Stromal cell of bone marrow (primary cell): ENCODE data around the gene ATXN1.
A peak's percentile ranks its signal among the peaks of the same experiment; 100 is the strongest.
"Not testable (repeated sequence)": the region's sequence is repeated elsewhere in the genome, so short reads cannot be mapped to it uniquely, and the experiment has no call there.

ENCODE experiments used
- DNase-seq: peaks from one replicate; pipeline ENCODE4 v3.0.0-alpha.2; 2012; ENCODE audit warnings: low read depth

Gene ATXN1

DNA sequence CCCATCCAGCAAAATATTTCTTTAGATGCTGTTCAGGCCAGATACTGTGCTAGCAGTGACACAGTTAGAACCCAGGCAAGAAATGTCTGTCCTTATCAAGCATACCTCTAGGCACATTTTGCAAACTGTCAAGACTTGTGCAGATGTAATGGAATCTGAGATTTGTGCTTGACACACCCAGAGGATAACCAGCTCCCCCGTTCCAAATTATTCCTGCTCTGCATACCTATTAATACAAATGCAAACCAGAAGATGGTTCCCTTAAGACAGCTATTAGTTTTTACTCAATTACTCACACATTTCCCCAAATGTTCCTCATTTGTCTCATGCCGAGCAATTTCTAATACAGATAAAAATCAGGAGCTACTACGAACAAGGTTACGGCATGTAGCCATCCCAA is 40.4 kb downstream of the ATXN1 start:
- no peak for DNase-seq

DNA sequence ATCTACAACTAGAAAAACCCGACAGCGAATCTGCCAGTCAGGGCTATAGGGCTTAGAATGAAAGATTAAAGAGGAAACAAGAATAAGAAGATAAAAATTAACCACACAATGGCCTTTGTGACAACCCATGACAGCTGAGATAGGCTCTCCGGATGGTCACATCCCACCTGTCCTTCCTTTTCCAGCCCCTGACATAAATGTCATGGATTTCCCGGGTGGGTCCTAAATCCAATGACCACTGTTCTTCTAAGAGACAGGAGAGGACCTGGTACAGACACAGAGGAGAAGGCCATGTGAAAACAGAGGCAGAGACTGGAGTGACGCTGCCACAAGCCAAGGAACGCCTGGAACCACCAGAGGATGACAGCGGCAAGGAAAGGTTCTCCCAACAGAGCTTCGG is 41.8 kb downstream of the ATXN1 start:
- DNase-seq, result no peak

DNA sequence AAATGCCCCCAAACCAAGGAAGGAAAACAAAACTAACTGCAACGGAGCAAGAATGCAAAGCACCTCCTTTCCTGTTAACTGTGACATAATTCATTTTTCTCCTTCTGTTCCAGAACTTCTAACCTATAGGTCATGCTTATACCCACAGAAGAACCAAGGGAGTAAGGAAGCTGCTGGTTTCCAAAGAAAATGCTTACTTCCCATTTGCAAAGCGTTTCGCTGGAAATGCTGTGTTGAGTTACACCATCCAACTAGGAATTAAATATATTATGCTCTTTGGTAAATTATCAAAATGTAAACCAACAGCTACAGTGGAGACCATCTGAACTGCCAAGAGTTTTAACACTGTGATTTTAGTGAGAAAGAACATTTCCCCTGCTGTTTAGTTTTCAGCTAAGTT is 42.9 kb downstream of the ATXN1 start:
- DNase-seq, result no peak

- no peak for DNase-seq
Measured at GRCh38 chr6:16717275-16717942, 43.9 kb downstream of the ATXN1 start.

- DNase-seq, result no peak
Measured at GRCh38 chr6:16716321-16716858, 44.9 kb downstream of the ATXN1 start.

GRCh38 chr6:16713597-16713996 is 47.7 kb downstream of the ATXN1 start:
- no peak for DNase-seq

GRCh38 chr6:16712931-16713484 is 48.3 kb downstream of the ATXN1 start:
- DNase-seq, result peak; percentile 90

DNA sequence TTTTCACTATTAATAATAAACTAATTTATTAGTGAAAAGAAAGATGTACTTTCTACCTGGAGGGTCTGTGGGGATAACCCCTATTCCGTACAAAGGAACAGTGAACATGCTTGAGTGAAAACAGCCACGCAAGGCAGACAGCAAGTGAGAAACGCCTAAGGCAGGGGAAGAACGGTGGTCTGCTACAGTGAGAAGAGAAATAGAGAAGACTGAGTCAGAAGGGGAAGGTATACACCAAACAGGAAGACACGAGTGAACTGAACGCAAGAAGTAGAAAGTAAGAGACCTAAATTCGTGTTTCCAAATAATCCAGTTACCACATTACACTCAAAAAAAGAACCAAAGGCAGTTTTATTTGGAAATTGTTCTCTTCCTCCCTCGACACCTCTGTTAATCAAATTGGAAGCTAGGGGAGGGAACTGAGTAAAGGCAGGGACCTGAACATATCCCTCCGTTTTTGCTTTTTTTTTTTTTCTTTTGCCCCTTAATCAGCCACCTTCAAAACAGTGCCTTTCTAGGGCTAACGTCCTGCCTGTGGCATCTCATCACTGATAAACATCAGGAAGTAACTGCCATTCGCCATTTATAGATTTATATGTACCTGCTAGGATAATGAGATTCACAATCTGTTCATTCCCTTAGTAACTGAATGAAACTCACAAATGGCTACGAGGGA is 48.9 kb downstream of the ATXN1 start:
- no peak for DNase-seq

- no peak for DNase-seq
Measured at GRCh38 chr6:16711546-16712254, 49.6 kb downstream of the ATXN1 start.

DNA sequence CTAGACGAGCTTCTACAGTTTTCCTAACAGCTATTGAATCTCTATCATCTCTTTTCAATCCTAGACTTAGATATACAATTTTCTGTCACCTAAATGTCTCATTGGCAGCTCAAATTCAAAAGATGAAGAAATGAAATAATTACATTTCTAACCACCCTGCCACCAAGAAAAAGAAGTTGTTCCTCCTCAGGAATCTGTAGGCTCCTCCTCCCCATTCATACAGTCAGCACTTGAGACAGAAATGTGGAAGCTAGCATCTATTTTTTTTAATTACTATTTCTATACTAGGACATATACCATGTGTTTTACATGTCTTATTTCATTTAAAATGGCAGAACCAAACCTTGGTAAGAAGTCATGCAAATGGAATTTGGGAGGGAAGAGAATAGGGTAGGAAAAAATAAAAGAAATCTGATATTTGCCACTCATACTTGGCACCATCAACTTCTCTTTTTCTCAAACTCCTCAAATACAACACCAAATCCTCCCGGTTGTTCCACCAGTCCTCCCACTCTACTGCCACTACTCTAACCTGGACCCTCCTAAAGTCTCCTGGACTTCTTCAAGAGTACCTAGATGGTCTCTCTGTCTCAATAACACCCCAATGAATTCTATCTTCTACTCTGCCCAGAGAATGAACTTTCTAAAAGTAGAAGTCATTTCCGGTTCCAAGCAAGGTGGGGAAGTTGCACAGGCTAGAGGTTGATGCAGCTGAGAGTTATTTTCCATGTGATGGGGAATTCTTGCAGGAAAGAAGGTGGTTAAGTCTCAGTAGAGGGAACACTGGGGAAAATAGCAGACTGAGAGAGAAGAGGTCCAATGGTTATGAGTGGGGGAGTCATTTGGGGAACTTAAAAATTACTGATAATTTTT is 54.1 kb downstream of the ATXN1 start:
- no peak for DNase-seq

GRCh38 chr6:16706491-16706890 is 54.8 kb downstream of the ATXN1 start:
- DNase-seq, result not testable (repeated sequence)

DNA sequence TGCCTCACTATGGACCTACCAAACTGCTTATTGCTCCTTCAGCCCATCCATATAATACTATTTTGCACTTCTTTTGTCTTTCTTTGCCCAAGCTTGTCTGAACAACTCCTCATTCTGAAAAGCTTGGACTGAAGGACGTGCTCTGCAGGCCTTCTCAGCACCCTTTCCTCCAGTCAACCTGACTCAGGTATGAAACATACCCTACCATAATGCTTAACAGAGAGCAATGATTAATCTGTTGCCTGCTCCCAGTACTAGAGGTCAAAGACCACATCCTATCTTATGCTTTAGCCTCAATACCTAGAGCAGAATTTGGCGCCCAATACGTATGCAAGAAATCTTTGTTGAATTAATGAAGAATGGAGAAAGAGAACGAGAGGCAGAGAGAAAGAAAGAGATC is 55.2 kb downstream of the ATXN1 start:
- no peak for DNase-seq

GRCh38 chr6:16705081-16705993 is 55.9 kb downstream of the ATXN1 start:
- no peak for DNase-seq

DNA sequence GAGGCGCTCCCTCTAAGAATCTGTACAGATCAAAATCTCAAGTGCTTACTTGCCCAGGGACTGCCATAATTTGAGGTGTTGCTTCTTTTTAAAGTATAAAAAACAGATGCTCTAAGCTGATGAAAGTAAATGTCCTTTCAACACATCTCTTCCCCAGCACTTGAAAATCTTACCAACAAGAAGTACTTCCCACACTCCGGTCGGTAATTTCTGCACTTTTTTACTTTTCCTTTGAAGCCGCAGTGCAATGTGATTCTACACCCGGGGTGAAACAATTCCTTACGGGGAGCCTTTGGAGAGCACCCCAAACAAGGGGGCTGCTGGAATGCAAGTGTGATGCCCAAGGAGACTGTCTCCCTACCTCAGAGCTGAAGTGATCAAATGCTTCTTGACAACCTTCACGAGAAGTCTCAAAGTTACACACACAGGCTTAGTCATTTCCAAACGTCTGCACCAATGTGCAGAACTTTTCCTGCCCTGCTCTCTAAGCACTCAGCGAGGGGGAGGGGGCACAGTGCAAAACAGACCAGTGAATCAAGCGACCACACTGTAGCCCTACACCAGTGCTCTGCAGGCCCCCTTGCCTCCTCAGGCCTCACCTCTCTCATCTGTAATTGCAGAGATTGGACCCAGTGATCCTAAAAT is 56.7 kb downstream of the ATXN1 start:
- DNase-seq, result no peak

- not testable (repeated sequence) for DNase-seq
Measured at GRCh38 chr6:16702627-16703378, 58.5 kb downstream of the ATXN1 start.

GRCh38 chr6:16700916-16701234 is 60.4 kb downstream of the ATXN1 start:
- no peak for DNase-seq

DNA sequence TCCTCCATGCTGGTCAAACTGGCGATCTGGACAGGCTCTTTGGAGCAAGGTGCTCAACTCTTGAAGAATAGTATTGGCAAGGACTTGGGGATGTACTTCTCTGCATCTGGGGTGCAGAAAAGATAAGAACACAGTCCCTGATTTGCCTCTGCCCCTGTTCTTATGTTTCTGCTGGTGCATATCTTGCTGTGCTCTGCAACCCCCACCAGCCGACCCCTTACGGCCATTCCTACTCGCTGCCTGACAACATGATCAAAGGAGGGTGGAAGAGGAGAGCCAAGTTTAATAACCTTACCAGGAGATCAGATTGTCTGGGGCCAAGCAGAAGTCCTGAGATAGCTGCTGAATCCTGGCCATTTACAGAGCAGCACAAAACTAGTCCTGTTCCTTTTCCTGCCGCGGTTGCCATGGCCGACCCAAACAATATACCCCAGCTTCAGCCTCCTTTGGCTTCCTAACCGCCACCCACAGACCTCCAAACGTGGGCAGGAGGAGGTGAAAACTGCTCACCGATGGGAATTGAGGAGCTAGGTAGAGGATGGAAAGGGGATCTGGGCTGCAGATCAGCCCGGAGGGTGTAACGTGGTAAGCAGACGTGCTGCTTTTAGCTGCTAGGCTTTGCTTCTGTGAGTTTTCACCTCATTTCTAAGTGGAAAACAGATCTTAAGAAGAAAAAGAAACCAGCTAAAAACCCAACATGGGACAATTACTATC is 60.9 kb downstream of the ATXN1 start:
- no peak for DNase-seq

DNA sequence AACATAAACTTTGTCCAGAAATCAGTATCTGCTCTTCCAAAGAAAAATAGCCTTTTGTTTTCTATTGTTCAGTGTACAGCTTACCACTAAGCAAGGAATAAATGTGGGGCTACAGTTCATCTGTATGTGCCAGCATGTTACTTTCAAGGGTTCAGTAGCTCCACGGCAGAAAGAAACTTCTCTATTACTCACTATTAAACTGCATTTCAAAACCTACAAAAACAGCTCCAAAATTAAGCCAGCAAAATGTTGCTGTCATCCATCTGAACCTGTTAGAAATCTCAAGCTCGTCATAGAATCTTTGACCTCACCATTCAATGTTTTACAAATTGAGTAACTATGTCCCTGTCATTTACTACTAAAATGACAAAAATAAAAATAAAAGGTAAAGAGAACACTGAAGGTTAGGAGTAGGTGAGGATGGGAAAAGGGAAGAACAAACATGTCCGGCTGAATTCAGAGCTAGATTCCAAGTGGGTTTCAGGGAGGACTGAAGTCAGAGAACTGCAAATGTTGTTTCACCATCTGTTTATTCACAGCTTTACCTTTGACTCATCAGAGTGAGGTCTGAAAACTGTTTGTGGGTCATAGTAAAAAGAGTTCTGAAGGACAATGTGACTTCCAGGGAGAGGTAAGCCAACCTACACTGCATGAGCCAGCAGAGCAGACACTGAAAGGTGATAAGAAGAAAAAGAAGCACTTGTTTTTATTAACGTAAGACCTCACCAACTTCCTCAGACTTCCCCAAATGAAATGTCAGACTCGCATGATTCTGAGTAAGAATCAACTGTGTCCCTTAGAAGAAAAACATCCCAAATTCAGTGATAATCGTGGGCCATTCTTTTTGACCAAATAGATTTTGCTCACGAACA is 62.0 kb downstream of the ATXN1 start:
- DNase-seq, result no peak
